Measurements from ENCODE around the gene EYS. TPM values are rescaled to one million over a fixed set of nuclear protein-coding genes. Genes with fewer than 3 reads are reported as not detected.

The EYS gene
- total RNA-seq, 1 experiment from 2014 or later = not detected

- H3K9me3 ChIP-seq (ENCODE audit: control insufficient read depth, low read depth, low read length) = no peaks in the 10 kb centered on the region
- no CpG with 5 or more reads among the region's 3 CpGs for WGBS (ENCODE audit: extremely low coverage, insufficient read length, low lambda C conversion rate)
- no peaks in the 10 kb centered on the region for H3K79me1 ChIP-seq (ENCODE audit: insufficient read depth, low read depth, low read length, poor library complexity, severe bottlenecking)
- no peaks in the 10 kb centered on the region for H4K20me1 ChIP-seq (ENCODE audit: control insufficient read depth, insufficient read depth, insufficient read length)
- H3K36me3 Mint-ChIP-seq (ENCODE audit: insufficient read depth in 1 of 3, low read depth in 3 of 3) = peaks cover 0 to 20% (median 3%) of the 10 kb centered on the region in 3 experiments; a peak in 6 of 7 replicates
- no peak overlapping the region for H2AK5ac ChIP-seq (ENCODE audit: insufficient read length, low read length)
- H3K9ac ChIP-seq (ENCODE audit: extremely low read depth, insufficient read length, low read length) = no peak overlapping the region
- no peak overlapping the region for H2AFZ ChIP-seq (ENCODE audit: low read length)
- no peak overlapping the region for H3K4me3 Mint-ChIP-seq
- H3K27ac ChIP-seq (ENCODE audit: insufficient read length, low read depth, low read length) = no peak overlapping the region
- no peak overlapping the region for H4K91ac ChIP-seq (ENCODE audit: insufficient read length, low read depth, low read length)
- H3K4me2 ChIP-seq (ENCODE audit: insufficient read depth, insufficient read length, low read length) = no peak overlapping the region
- no peak overlapping the region for H3T11ph ChIP-seq (ENCODE audit: low read length)
- no peak overlapping the region for H2BK15ac ChIP-seq (ENCODE audit: low read depth, low read length)
- no peak overlapping the region for H4K8ac ChIP-seq (replicated peaks; ENCODE audit: insufficient read length, low read depth, low read length)
- H3K9me3 Mint-ChIP-seq = peaks cover 17 to 20% of the 10 kb centered on the region in 2 experiments; a peak in 4 of 5 replicates
- H3K27me3 ChIP-seq (ENCODE audit: insufficient read depth, low read length) = no peaks in the 10 kb centered on the region
- no peaks in the 10 kb centered on the region for H3K4me1 Mint-ChIP-seq
- no peak for DNase-seq
- H3K4me1 ChIP-seq (ENCODE audit: insufficient read depth, low read length) = no peaks in the 10 kb centered on the region
- H3K79me2 ChIP-seq (ENCODE audit: insufficient read depth, low read length) = peaks cover 1% of the 10 kb centered on the region; the same call in 1 of the 2 replicates
- H4K5ac ChIP-seq (ENCODE audit: insufficient read length, low read depth, low read length) = no peak overlapping the region
- no peak overlapping the region for H3K27ac Mint-ChIP-seq
- no peak overlapping the region for H2BK5ac ChIP-seq (ENCODE audit: insufficient read length, low read length)
- H3K56ac ChIP-seq (ENCODE audit: insufficient read length, low read depth, low read length) = no peak overlapping the region
- TF ChIP-seq CTCF (conservative IDR thresholded peaks at IDR 0.05) = no peak
- H3K27me3 Mint-ChIP-seq (ENCODE audit: low read depth) = no peaks in the 10 kb centered on the region; the same call in 1 of the 2 replicates
- H3K23me2 ChIP-seq (ENCODE audit: insufficient read length, low read depth, low read length, poor library complexity, severe bottlenecking) = no peaks in the 10 kb centered on the region
- no peak overlapping the region for H3K18ac ChIP-seq (ENCODE audit: insufficient read length, low read depth, low read length)
- H2BK20ac ChIP-seq (ENCODE audit: low read depth, low read length, poor library complexity, severe bottlenecking) = no peak overlapping the region
- H2BK12ac ChIP-seq (ENCODE audit: insufficient read length, low read depth, low read length) = no peak overlapping the region
- H2BK120ac ChIP-seq (ENCODE audit: low read depth, low read length, poor library complexity, severe bottlenecking) = no peak overlapping the region
- H3K23ac ChIP-seq (ENCODE audit: insufficient read length, low read depth, low read length) = no peak overlapping the region
- no peak overlapping the region for H3K4ac ChIP-seq (ENCODE audit: low read depth, low read length)
- no peak overlapping the region for H3K14ac ChIP-seq (ENCODE audit: insufficient read depth, low read length)
Observed at GRCh38 chr6:64288351-64288750, 1418.7 kb downstream of the EYS start.
